Mesenchymal stem cell (in vitro differentiated cells and primary cell): Measurements from ENCODE around the gene LARGE1.

Experiments
- DNase-seq: peaks from one replicate; pipeline ENCODE4 v3.0.0-alpha.2; 2013
- H2AFZ ChIP-seq: one replicate; pipeline ENCODE4 v1.6.1; 2013; ENCODE audit warnings: low read depth, mild to moderate bottlenecking, control low read depth, inconsistent platforms, low read length, moderate library complexity
- H2AK5ac ChIP-seq: 2 replicates; pipeline ENCODE4 v1.6.1; 2013; ENCODE audit warnings: low read length, moderate library complexity, mild to moderate bottlenecking, inconsistent platforms; ENCODE audit not compliant: severe bottlenecking
- H2BK120ac ChIP-seq: one replicate; pipeline ENCODE4 v1.6.1; 2013; ENCODE audit warnings: low read depth, mild to moderate bottlenecking, inconsistent platforms, low read length, moderate library complexity
- H2BK12ac ChIP-seq, 2 experiments: one replicate each; pipeline ENCODE4 v1.6.1; 2013; ENCODE audit warnings: inconsistent platforms in 2 of 2, low read length in 2 of 2, mild to moderate bottlenecking in 2 of 2, moderate library complexity in 2 of 2, control low read depth in 1 of 2
- H2BK15ac ChIP-seq: one replicate; pipeline ENCODE4 v1.6.1; 2013; ENCODE audit warnings: mild to moderate bottlenecking, low read depth, inconsistent platforms; ENCODE audit not compliant: poor library complexity, severe bottlenecking
- H2BK5ac ChIP-seq: 2 replicates; pipeline ENCODE4 v1.6.1; 2013; ENCODE audit warnings: low read depth, mild to moderate bottlenecking, low read length, control low read depth, inconsistent platforms; ENCODE audit not compliant: poor library complexity, severe bottlenecking
- H3K14ac ChIP-seq, 2 experiments: one replicate each; pipeline ENCODE4 v1.6.1; 2013; ENCODE audit warnings: inconsistent platforms in 2 of 2, low read length in 2 of 2, control low read depth in 1 of 2, mild to moderate bottlenecking in 1 of 2, moderate library complexity in 1 of 2
- H3K18ac ChIP-seq, 2 experiments: one replicate each; pipeline ENCODE4 v1.6.1; 2013; ENCODE audit warnings: inconsistent platforms in 2 of 2, low read length in 2 of 2, control low read depth in 1 of 2, low read depth in 1 of 2, mild to moderate bottlenecking in 1 of 2
- H3K23ac ChIP-seq, 2 experiments: one replicate each; pipeline ENCODE4 v1.6.1; 2013; ENCODE audit warnings: inconsistent platforms in 2 of 2, low read length in 2 of 2, mild to moderate bottlenecking in 2 of 2, moderate library complexity in 2 of 2, control low read depth in 1 of 2
- H3K27ac ChIP-seq: 2 replicates; pipeline ENCODE4 v1.5.1; 2013; ENCODE audit warnings: mild to moderate bottlenecking, moderate library complexity, low read length, control low read depth, inconsistent platforms; ENCODE audit not compliant: poor library complexity, severe bottlenecking
- H3K27me3 ChIP-seq, 2 experiments: 2 replicates each; pipeline versions ENCODE4 v1.6.1 to v1.7.0; 2013; ENCODE audit warnings: low read length in 2 of 2, mild to moderate bottlenecking in 2 of 2, moderate library complexity in 2 of 2, control low read depth in 1 of 2, inconsistent platforms in 1 of 2; ENCODE audit not compliant: control insufficient read depth in 1 of 2, insufficient read depth in 1 of 2
- H3K36me3 ChIP-seq, 2 experiments: 2 replicates each; pipeline versions ENCODE4 v1.6.1 to v1.7.0; 2013; ENCODE audit warnings: low read length in 2 of 2, control low read depth in 1 of 2, inconsistent platforms in 1 of 2, low read depth in 1 of 2, mild to moderate bottlenecking in 1 of 2; ENCODE audit not compliant: insufficient read depth in 2 of 2, control insufficient read depth in 1 of 2
- H3K4ac ChIP-seq, 2 experiments: one replicate each; pipeline ENCODE4 v1.6.1; 2013; ENCODE audit warnings: inconsistent platforms in 2 of 2, low read length in 2 of 2, mild to moderate bottlenecking in 2 of 2, moderate library complexity in 2 of 2, control low read depth in 1 of 2, low read depth in 1 of 2
- H3K4me1 ChIP-seq: 2 replicates; pipeline ENCODE4 v1.6.1; 2013; ENCODE audit warnings: low read depth, low read length, control low read depth; ENCODE audit not compliant: control insufficient read depth, insufficient read depth
- H3K4me2 ChIP-seq: 2 replicates; pipeline ENCODE4 v1.6.1; 2013; ENCODE audit warnings: low read length, mild to moderate bottlenecking, inconsistent platforms; ENCODE audit not compliant: poor library complexity, severe bottlenecking
- H3K4me3 ChIP-seq, 2 experiments: 2 replicates each; pipeline versions ENCODE4 v1.5.1 to v1.7.0; 2013; ENCODE audit warnings: low read length in 2 of 2, mild to moderate bottlenecking in 2 of 2, control low read depth in 1 of 2, low read depth in 1 of 2; ENCODE audit not compliant: insufficient read depth in 1 of 2
- H3K79me1 ChIP-seq: replicated peaks from 2 replicates; pipeline ENCODE4 v1.6.1; 2013; ENCODE audit warnings: mild to moderate bottlenecking, control low read depth, low read length, inconsistent platforms; ENCODE audit not compliant: poor library complexity, severe bottlenecking
- H3K9ac ChIP-seq: 2 replicates; pipeline ENCODE4 v1.7.0; 2013; ENCODE audit warnings: mild to moderate bottlenecking, low read length, moderate library complexity
- H3K9me3 ChIP-seq: 2 replicates; pipeline ENCODE4 v1.7.0; 2013; ENCODE audit warnings: mild to moderate bottlenecking, low read length; ENCODE audit not compliant: control insufficient read depth
- H4K8ac ChIP-seq: one replicate; pipeline ENCODE4 v1.6.1; 2013; ENCODE audit warnings: inconsistent platforms, mild to moderate bottlenecking, low read length, moderate library complexity
- H4K91ac ChIP-seq: one replicate; pipeline ENCODE4 v1.6.1; 2013; ENCODE audit warnings: mild to moderate bottlenecking, low read length, inconsistent platforms
- WGBS: methylation state at CpG from one replicate; pipeline ENCODE4 v1.1.7; 2013; ENCODE audit warnings: mixed read lengths; 5-methylcytosine and 5-hydroxymethylcytosine counted together

Gene LARGE1

GRCh38 chr22:33347002-33347401 lies 573.3 kb downstream of the LARGE1 start:
- peaks cover 4% of the 10 kb centered on the region for H3K4me1 ChIP-seq
- WGBS = 100% methylated on average over 1 of the region's 1 CpG
- no peak overlapping the region for H3K9ac ChIP-seq
- no peaks in the 10 kb centered on the region for H3K27me3 ChIP-seq
- no peak overlapping the region for H2BK15ac ChIP-seq
- H3K9me3 ChIP-seq = no peaks in the 10 kb centered on the region
- H3K4me2 ChIP-seq = no peak overlapping the region
- no peak overlapping the region for H3K27ac ChIP-seq
- H3K4me3 ChIP-seq = no peak overlapping the region
- no peak for DNase-seq
- H3K36me3 ChIP-seq = peaks cover 0 to 8% of the 10 kb centered on the region in 2 experiments
- no peak overlapping the region for H4K8ac ChIP-seq
- no peak overlapping the region for H3K14ac ChIP-seq
- H2AK5ac ChIP-seq = no peak overlapping the region
- no peak overlapping the region for H2BK12ac ChIP-seq
- no peaks in the 10 kb centered on the region for H3K79me1 ChIP-seq
- H3K23ac ChIP-seq = no peak overlapping the region
- H2BK120ac ChIP-seq = no peak overlapping the region
- H3K4ac ChIP-seq = no peak overlapping the region
- H3K18ac ChIP-seq = no peak overlapping the region
- H2AFZ ChIP-seq = no peak overlapping the region
- no peak overlapping the region for H4K91ac ChIP-seq
- H2BK5ac ChIP-seq = no peak overlapping the region

GRCh38 chr22:33341611-33342010 lies 578.7 kb downstream of the LARGE1 start:
- no peak overlapping the region for H3K4me3 ChIP-seq
- H3K9me3 ChIP-seq = no peaks in the 10 kb centered on the region
- DNase-seq = no peak
- H3K4ac ChIP-seq = no peak overlapping the region
- H2BK15ac ChIP-seq = no peak overlapping the region
- H2AFZ ChIP-seq = no peak overlapping the region
- H3K14ac ChIP-seq = no peak overlapping the region
- no peak overlapping the region for H2AK5ac ChIP-seq
- no peaks in the 10 kb centered on the region for H3K79me1 ChIP-seq
- H3K18ac ChIP-seq = no peak overlapping the region
- H2BK12ac ChIP-seq = no peak overlapping the region
- no peak overlapping the region for H4K91ac ChIP-seq
- H3K9ac ChIP-seq = no peak overlapping the region
- H3K27ac ChIP-seq = no peak overlapping the region
- H2BK5ac ChIP-seq = no peak overlapping the region
- H3K36me3 ChIP-seq = peaks cover 0 to 20% of the 10 kb centered on the region in 2 experiments
- H3K23ac ChIP-seq = no peak overlapping the region
- H4K8ac ChIP-seq = no peak overlapping the region
- 89% methylated on average over 8 of the region's 8 CpGs for WGBS
- H3K4me1 ChIP-seq = peaks cover 4% of the 10 kb centered on the region
- H3K27me3 ChIP-seq = no peaks in the 10 kb centered on the region
- H2BK120ac ChIP-seq = no peak overlapping the region
- H3K4me2 ChIP-seq = no peak overlapping the region

- Histone ChIP-seq H3K27me3 (no peaks in the 10 kb centered on the region), H3K18ac (no peak overlapping the region), H3K36me3 (peaks cover 0 to 35% of the 10 kb centered on the region in 2 experiments), H3K4me1 (peaks cover 23% of the 10 kb centered on the region), H2BK15ac (no peak overlapping the region), H3K23ac (no peak overlapping the region), H3K4me3 (no peak overlapping the region), H3K4ac (no peak overlapping the region), H2BK12ac (no peak overlapping the region), H4K8ac (no peak overlapping the region), H3K79me1 (no peaks in the 10 kb centered on the region), H3K9ac (no peak overlapping the region), H3K14ac (no peak overlapping the region), H2AFZ (no peak overlapping the region), H4K91ac (no peak overlapping the region), H2BK120ac (no peak overlapping the region), H2AK5ac (peak overlapping the region; percentile 78), H2BK5ac (no peak overlapping the region), H3K4me2 (no peak overlapping the region), H3K27ac (no peak overlapping the region), H3K9me3 (no peaks in the 10 kb centered on the region)
- DNase-seq = no peak
- 98% methylated on average over 10 of the region's 10 CpGs for WGBS
These were observed 582.8 kb downstream of the LARGE1 start for GRCh38 chr22:33337524-33337923.

- 94% methylated on average over 5 of the region's 6 CpGs for WGBS
- peaks cover 3% of the 10 kb centered on the region for H3K9me3 ChIP-seq
- H3K9ac ChIP-seq = no peak overlapping the region
- H3K4me3 ChIP-seq = no peak overlapping the region
- H4K91ac ChIP-seq = no peak overlapping the region
- H2BK15ac ChIP-seq = no peak overlapping the region
- peak overlapping the region; percentile 93 for H2AK5ac ChIP-seq
- H3K23ac ChIP-seq = no peak overlapping the region
- H3K79me1 ChIP-seq = no peaks in the 10 kb centered on the region
- peak overlapping the region; percentile 76 for H2BK5ac ChIP-seq
- H2BK12ac ChIP-seq = no peak overlapping the region
- no peak overlapping the region for H2BK120ac ChIP-seq
- peaks cover 0 to 28% of the 10 kb centered on the region in 2 experiments for H3K36me3 ChIP-seq
- no peak overlapping the region for H3K18ac ChIP-seq
- H3K27ac ChIP-seq = peak overlapping the region; percentile 98
- DNase-seq = no peak
- peaks cover 25% of the 10 kb centered on the region for H3K4me1 ChIP-seq
- H3K27me3 ChIP-seq = no peaks in the 10 kb centered on the region
- H2AFZ ChIP-seq = no peak overlapping the region
- no peak overlapping the region for H3K4ac ChIP-seq
- H4K8ac ChIP-seq = no peak overlapping the region
- H3K4me2 ChIP-seq = no peak overlapping the region
- no peak overlapping the region for H3K14ac ChIP-seq
These were observed 584.5 kb downstream of the LARGE1 start for GRCh38 chr22:33335611-33336279.
